Measurements from ENCODE around the gene TARS2. TPM values are rescaled to one million over a fixed set of nuclear protein-coding genes. Genes with fewer than 3 reads are reported as not detected.

TARS2 gene
- total RNA-seq, 6 experiments from 2014 or later = 17.1 to 21.5 (median 19.4) TPM

DNA sequence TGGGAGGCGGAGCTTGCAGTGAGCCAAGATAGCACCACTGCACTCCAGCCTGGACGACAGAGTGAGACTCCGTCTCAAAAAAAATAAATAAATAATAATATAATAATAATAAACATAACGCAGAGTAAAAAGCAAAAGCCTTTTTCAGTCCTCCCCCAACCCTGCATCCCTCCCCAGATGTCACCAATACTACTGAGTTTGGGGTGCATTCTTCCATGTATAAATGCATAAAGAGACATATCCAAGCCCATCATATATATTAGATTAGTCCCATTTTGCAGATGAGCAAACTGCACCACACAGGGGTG lies 61.1 kb downstream of the TARS2 start:
- no peak for DNase-seq
- TF ChIP-seq CTCF (IDR thresholded peaks at IDR 0.05) = no peak
- H3K36me3 Mint-ChIP-seq (ENCODE audit: low read depth) = no peaks in the 10 kb centered on the region
- H3K27me3 Mint-ChIP-seq (ENCODE audit: insufficient read depth) = peaks cover 9% of the 10 kb centered on the region
- no peaks in the 10 kb centered on the region for H3K9me3 Mint-ChIP-seq
- H3K27ac Mint-ChIP-seq = peak overlapping the region; percentile 78
- peak overlapping the region; percentile 83 for H3K4me3 Mint-ChIP-seq
- H3K4me1 Mint-ChIP-seq (ENCODE audit: low read depth) = peaks cover 44% of the 10 kb centered on the region

- no peaks in the 10 kb centered on the region for H3K36me3 Mint-ChIP-seq (ENCODE audit: low read depth)
Measured at GRCh38 chr1:150548632-150549495, 61.6 kb downstream of the TARS2 start, which contains the start of gene ADAMTSL4. Gene ADAMTSL4, plus strand, starts transcription at chr1:150549408. Its CDS starts 2,881 bp downstream, at chr1:150552289.

GRCh38 chr1:150549496-150550221 lies 62.4 kb downstream of the TARS2 start:
- Mint-ChIP-seq H3K4me3 (peak overlapping the region; percentile 91), H3K27ac (peak overlapping the region; percentile 68), H3K36me3 (ENCODE audit: low read depth) (no peaks in the 10 kb centered on the region), H3K4me1 (ENCODE audit: low read depth) (peaks cover 45% of the 10 kb centered on the region), H3K9me3 (no peaks in the 10 kb centered on the region), H3K27me3 (ENCODE audit: insufficient read depth) (peaks cover 9% of the 10 kb centered on the region)
- no peak for DNase-seq
- TF ChIP-seq CTCF (IDR thresholded peaks at IDR 0.05) = no peak; the same call in 1 of the 2 replicates

More at GRCh38 chr1:150548632-150549495, 61.6 kb downstream of the TARS2 start, which contains the start of gene ADAMTSL4:
- Mint-ChIP-seq H3K27me3 (ENCODE audit: insufficient read depth) (peaks cover 9% of the 10 kb centered on the region), H3K4me1 (ENCODE audit: low read depth) (peaks cover 45% of the 10 kb centered on the region), H3K27ac (peak within 1 kb of the TSS; percentile 78), H3K4me3 (peak within 1 kb of the TSS; percentile 91), H3K9me3 (no peaks in the 10 kb centered on the region)
- peak; percentile 41 for TF ChIP-seq CTCF (IDR thresholded peaks at IDR 0.05)
- peak; percentile 67 for DNase-seq

DNA sequence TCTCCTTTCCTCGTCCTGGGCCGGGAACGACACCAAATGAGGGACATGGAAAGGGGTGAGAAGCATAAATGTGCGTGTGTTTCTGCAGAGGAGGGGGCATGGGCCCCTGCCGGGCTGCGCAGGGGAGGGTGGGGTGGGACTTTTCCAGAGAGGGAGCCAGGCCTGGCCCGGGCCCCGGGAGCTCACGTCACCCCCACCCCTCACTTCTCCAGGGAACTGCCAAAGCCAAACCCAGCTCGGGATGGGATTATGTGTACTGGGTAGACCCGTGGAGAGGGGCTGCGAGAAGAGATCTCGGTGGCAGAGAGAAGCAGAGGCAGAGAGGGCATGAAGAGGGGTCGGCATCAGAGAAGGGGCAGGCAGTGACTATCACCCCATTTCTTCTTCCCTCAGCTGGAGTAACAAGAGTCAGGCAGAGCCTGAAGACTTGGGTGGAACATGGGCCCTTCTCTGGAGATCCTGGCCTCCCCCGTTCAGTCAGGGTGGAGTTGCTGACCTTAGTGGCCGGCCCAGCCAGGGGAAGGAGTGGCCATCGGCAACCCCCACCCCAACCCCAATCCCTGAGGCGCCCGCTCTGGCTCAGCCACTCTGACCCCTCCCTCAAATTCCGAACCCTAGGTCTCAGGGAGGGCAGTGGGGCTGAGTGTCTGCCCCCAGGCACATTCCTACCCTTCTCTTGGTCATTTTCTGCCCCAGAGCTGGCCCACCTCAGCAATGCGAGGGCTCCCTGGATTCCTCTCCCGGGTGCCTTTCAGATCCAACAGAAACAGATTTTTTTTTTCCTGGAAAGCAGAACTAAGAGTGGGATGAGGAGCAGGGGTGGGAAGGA lies 63.2 kb downstream of the TARS2 start:
- no peak for TF ChIP-seq CTCF (IDR thresholded peaks at IDR 0.05)
- peak overlapping the region; percentile 68 for H3K27ac Mint-ChIP-seq
- DNase-seq = no peak
- no peaks in the 10 kb centered on the region for H3K9me3 Mint-ChIP-seq
- peak overlapping the region; percentile 91 for H3K4me3 Mint-ChIP-seq
- peaks cover 2% of the 10 kb centered on the region for H3K36me3 Mint-ChIP-seq (ENCODE audit: low read depth)
- H3K4me1 Mint-ChIP-seq (ENCODE audit: low read depth) = peaks cover 45% of the 10 kb centered on the region
- peaks cover 9% of the 10 kb centered on the region for H3K27me3 Mint-ChIP-seq (ENCODE audit: insufficient read depth)
